Ecto neural progenitor cell (in vitro differentiated cells): ENCODE data around the gene STARD5.
"Not testable (repeated sequence)": the region's sequence is repeated elsewhere in the genome, so short reads cannot be mapped to it uniquely, and the experiment has no call there.

ENCODE experiments used
- DNase-seq: peaks from one replicate; pipeline ENCODE4 v3.0.0-alpha.2; 2018; ENCODE audit warnings: low spot score

Gene STARD5, protein sequence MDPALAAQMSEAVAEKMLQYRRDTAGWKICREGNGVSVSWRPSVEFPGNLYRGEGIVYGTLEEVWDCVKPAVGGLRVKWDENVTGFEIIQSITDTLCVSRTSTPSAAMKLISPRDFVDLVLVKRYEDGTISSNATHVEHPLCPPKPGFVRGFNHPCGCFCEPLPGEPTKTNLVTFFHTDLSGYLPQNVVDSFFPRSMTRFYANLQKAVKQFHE

GRCh38 chr15:81323944-81324881 is at the start of gene STARD5:
TSS of gene STARD5 (minus strand) at chr15:81324141. CDS start at chr15:81324099, 42 bp downstream.
- DNase-seq = peak; percentile 98

GRCh38 chr15:81373176-81373575 is 49.2 kb upstream of the STARD5 start:
- no peak for DNase-seq

DNA sequence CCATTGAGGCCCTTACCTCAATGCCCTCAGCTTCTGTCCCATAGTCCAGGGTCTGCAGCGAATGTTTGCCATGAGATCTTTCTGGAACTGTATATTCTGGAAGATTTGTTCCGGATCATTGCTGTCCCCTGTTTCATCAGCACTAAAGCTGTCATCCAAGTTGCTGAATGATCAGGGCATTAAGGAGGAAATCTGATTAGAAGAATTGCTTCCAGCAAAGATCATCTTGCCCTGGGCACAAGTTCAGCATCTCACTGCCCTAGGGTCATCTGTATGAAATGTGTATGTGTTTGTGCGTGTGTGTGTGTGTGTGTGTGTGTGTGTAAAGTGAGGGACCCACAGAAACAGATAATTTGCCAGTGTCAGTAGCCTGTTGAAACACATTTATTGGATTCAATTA is 48.6 kb upstream of the STARD5 start:
- DNase-seq = no peak

- no peak for DNase-seq
These were observed 40.0 kb upstream of the STARD5 start for GRCh38 chr15:81363718-81364500.

DNA sequence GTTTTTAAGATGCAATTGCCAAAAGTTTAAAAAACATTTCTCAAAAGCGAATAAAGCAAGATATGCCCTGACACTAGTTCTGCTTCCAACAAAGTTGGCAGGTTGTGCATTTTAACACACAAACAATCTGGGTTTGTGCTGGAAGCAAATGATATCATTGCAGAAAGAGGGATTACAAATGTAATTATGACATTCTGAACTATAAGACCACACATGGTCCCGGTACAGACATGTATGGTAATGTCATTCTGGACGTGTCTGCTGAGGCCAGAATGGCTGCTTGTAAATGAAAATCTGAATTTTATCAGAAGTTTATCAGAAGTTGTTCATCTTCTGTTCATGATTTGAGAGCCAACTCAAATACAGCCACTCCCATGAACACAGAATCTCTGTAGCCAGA is 39.3 kb upstream of the STARD5 start:
- DNase-seq = no peak

DNA sequence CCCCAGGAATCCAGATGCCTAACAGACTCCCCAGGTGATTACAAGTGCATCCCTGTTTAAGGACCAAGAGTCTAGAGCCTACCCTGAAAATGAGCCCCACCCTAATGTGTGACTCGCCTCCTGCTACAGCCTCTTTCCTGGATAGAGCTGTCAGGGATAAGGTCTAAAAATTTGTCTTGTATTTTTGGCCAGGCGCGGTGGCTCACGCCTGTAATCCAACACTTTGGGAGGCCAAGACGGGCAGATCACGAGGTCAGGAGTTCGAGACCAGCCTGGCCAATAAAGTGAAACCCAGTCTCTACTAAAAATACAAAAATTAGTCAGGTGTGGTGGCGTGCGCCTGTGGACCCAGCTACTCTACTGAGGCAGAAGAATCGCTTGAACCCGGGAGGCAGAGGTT is 38.8 kb upstream of the STARD5 start:
- no peak for DNase-seq

GRCh38 chr15:81361891-81362290 is 38.0 kb upstream of the STARD5 start:
- no peak for DNase-seq

DNA sequence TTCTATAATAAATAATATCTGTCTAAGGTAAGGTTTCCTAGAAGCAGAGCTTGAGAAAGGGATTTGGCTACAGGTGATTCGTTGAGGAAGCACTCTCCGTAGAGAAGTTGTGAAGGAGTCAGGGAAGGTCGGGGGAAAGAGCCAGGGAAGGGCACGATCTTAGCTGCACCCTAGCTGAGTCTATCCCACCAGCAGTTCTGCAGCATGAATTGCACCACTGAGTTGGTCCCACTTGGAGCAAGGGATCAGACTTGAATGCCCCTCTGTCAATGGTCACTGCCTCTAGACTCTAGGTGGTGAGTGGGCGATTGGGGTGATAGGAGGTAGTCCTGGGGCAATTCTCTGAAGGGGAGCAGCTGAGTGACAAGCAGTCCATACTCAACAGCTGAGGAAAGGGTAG is 36.5 kb upstream of the STARD5 start:
- no peak for DNase-seq

- no peak for DNase-seq
These were observed 34.3 kb upstream of the STARD5 start for GRCh38 chr15:81358248-81358647.

DNA sequence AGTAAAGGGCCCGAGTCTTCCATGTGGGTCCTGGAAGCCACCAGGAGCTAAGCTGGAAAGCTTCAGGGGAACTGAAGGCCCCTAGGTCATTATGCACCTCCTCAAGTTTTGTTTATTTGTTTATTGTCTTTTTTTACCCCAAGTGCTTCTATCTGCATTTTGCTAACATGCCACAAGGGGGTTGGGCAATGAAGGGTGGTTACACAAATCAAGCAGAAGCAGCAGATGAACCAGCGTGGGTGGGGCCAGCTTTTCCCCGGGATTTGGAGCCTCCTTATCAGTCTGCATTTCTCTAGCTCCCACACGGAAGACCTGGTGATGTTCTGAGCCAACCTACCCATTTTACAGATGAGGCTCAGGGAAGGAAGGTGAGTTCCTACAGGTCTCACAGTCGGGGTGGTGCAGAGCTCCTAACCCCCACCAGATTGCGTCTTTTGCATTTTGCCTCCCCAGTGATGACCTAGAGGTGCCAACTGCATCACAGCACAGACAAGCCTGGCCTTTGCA is 33.3 kb upstream of the STARD5 start:
- DNase-seq = no peak

- DNase-seq = no peak
These were observed 32.3 kb upstream of the STARD5 start for GRCh38 chr15:81356252-81356651.

GRCh38 chr15:81351651-81352050 is 27.7 kb upstream of the STARD5 start:
- no peak for DNase-seq

- no peak for DNase-seq
These were observed 25.3 kb upstream of the STARD5 start for GRCh38 chr15:81349271-81349670.

GRCh38 chr15:81348691-81349090 is 24.8 kb upstream of the STARD5 start:
- not testable (repeated sequence) for DNase-seq

DNA sequence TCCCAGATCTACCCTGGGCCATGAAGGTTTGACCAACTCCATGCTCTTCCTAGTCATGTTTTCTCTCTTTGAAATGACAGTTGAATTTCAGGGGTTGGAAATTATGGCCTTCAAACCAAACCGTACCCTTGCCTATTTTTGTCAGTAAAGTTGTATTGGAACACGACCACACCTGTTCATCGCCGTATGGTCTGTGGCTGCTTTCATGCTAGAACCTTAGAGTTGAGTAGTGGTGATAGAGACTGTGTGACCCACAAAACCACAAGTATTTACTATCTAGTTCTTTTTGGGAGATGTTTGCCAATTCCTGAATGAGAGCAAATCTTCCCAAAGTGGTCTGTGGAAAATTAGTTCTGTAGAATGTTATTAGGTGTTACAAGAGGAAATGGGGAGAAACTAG is 24.0 kb upstream of the STARD5 start:
- no peak for DNase-seq

DNA sequence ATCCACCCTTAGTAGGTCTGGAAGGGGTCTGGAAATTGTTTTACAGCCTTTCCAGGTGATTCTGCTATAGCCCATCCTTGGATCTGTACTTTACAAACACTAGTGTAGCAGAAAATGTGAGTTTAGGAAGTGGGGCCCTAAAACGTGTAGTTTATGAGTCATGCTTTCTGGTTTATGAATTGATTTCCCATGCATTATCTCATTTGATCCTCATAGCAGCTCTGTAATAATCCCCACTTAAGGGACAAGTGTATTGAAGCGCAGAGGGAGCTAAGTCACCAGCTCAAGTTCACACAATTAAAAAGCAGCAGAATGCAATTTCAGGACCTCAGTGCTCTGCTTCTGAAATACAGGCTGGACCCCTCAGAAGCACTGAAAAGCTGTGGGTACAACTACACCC is 22.7 kb upstream of the STARD5 start:
- no peak for DNase-seq

GRCh38 chr15:81343371-81343770 is 19.4 kb upstream of the STARD5 start:
- DNase-seq = no peak

- peak; percentile 1 for DNase-seq
These were observed 17.4 kb upstream of the STARD5 start for GRCh38 chr15:81341351-81341750.

DNA sequence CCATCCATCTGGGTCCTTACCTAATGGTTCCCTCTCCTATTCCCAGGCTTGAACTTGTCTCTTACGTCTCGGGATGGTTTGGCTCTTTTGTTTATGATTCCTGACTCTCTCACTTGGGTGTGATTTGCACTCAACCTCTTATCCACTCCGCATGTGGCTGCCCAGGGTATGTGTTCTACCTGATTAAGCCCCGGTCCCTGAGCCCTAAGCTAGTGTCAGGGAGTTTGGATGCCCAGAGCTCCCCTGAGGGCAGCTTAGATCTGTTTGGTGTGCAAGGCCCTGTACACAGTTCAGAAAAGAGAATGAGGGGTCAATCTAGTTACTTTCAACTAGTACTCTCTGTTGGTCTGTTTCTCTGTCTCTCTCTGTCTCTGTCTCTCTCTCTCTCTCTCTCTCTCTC is 15.9 kb upstream of the STARD5 start:
- peak; percentile 36 for DNase-seq

- DNase-seq = peak; percentile 5
These were observed 15.4 kb upstream of the STARD5 start for GRCh38 chr15:81339321-81339720.

GRCh38 chr15:81338170-81339007 is 14.4 kb upstream of the STARD5 start:
- peak; percentile 14 for DNase-seq
